PC-9 (cell line): ENCODE measurements around the gene ERG. TPM values are rescaled to one million over a fixed set of nuclear protein-coding genes. Genes with fewer than 3 reads are reported as not detected.

ENCODE experiments used
- BruUV-seq: library from RNA; stranded (reverse); fragments of 400-500 nt; replicated peaks from 2 replicates; lab custom pipeline; 2021; lab: Mats Ljungman, UMichigan
- CTCF ChIA-PET: fragments of 300-600 bp; sonication (Branson Sonifier 250); formaldehyde crosslinking; loops from one replicate; lab custom pipeline; 2022; ENCODE audit warnings: antibody characterized with exemption; lab: Charles Lee
- POLR2A ChIA-PET: fragments of 300-600 bp; sonication (Branson Sonifier 250); formaldehyde crosslinking; loops from one replicate; lab custom pipeline; 2022; ENCODE audit warnings: antibody characterized with exemption; ENCODE audit not compliant: unreplicated experiment; lab: Charles Lee
- DNase-seq, 2 experiments: peaks; one replicate each; pipeline versions ENCODE4 v3.0.0 to v3.0.0-alpha.2; 2015 to 2022; ENCODE audit warnings: mixed read lengths in 1 of 2
- H2AFZ ChIP-seq: fragments of 200-600 bp; sonication (generic); 2 replicates; pipeline ENCODE4 v1.8.1; 2017; ENCODE audit warnings: antibody characterized with exemption
- H3F3A ChIP-seq: fragments of 200-600 bp; sonication (generic); 2 replicates; pipeline ENCODE4 v1.8.1; 2017; ENCODE audit warnings: antibody characterized with exemption, mild to moderate bottlenecking, low read depth; ENCODE audit not compliant: insufficient read depth
- H3K27ac ChIP-seq: fragments of 200-600 bp; sonication (generic); 2 replicates; pipeline ENCODE4 v1.6.1; 2016; ENCODE audit warnings: mixed run types
- H3K27me3 ChIP-seq: fragments of 200-600 bp; sonication (generic); 2 replicates; pipeline ENCODE4 v1.6.1; 2016; ENCODE audit warnings: low read depth, mixed run types; ENCODE audit not compliant: insufficient read depth
- H3K36me3 ChIP-seq: fragments of 200-600 bp; sonication (generic); 2 replicates; pipeline ENCODE4 v1.6.1; 2016; ENCODE audit warnings: low read depth, mixed run types
- H3K4me1 ChIP-seq: fragments of 200-600 bp; sonication (generic); replicated peaks from 2 replicates; pipeline ENCODE4 v1.6.1; 2016; ENCODE audit warnings: mixed run types; ENCODE audit not compliant: insufficient read depth
- H3K4me2 ChIP-seq: fragments of 200-600 bp; sonication (generic); 2 replicates; pipeline ENCODE4 v1.6.1; 2017; ENCODE audit warnings: mixed run types
- H3K4me3 ChIP-seq: fragments of 200-600 bp; sonication (generic); 2 replicates; pipeline ENCODE4 v1.6.1; 2016; ENCODE audit warnings: mixed run types
- H3K79me2 ChIP-seq: fragments of 200-600 bp; sonication (generic); 2 replicates; pipeline ENCODE4 v1.6.1; 2017; ENCODE audit warnings: low read depth, mixed run types
- H3K9me2 ChIP-seq: fragments of 200-600 bp; sonication (generic); 2 replicates; pipeline ENCODE4 v1.8.1; 2017; ENCODE audit warnings: mild to moderate bottlenecking; ENCODE audit not compliant: insufficient read depth
- H3K9me3 ChIP-seq: fragments of 200-600 bp; sonication (generic); 2 replicates; pipeline ENCODE4 v1.8.1; 2016; ENCODE audit warnings: low read depth; ENCODE audit not compliant: insufficient read depth
- H4K20me1 ChIP-seq: fragments of 200-600 bp; sonication (generic); 2 replicates; pipeline ENCODE4 v1.8.1; 2017; ENCODE audit not compliant: insufficient read depth
- CTCF ChIP-seq: fragments of 200-600 bp; sonication (generic); conservative IDR thresholded peaks from 2 replicates; pipeline ENCODE4 v1.6.1; 2017; ENCODE audit warnings: mixed run types, antibody characterized with exemption, mild to moderate bottlenecking, moderate library complexity
- EZH2 ChIP-seq: fragments of 200-600 bp; sonication (generic); IDR thresholded peaks from 2 replicates; pipeline ENCODE4 v1.8.0; 2017; ENCODE audit warnings: antibody characterized with exemption, low read depth
- intact Hi-C: fragments of 100-400 bp; cut with micrococcal nuclease; formaldehyde crosslinking; loops from one replicate; pipeline ENCODE4 v1.10.0; 2022; ENCODE audit not compliant: unreplicated experiment
- total RNA-seq: library from RNA; stranded (reverse); gene quantifications from 2 replicates; pipeline ENCODE4 v1.2.3, GENCODE V29; 2021

Gene ERG
- total RNA-seq, 1 experiment from 2014 or later, result not detected

- H4K20me1 ChIP-seq, result no peaks in the 10 kb centered on the region
- no TSS peak for BruUV-seq
- intact Hi-C loops, result no loop called here
- peaks cover 34% of the 10 kb centered on the region; the same call in 1 of the 2 replicates for H3K27me3 ChIP-seq
- no peaks in the 10 kb centered on the region for H3K36me3 ChIP-seq
- no peak overlapping the region for H3K4me2 ChIP-seq
- TF ChIP-seq EZH2, result no peak
- TF ChIP-seq CTCF, result no peak
- H3K79me2 ChIP-seq, result no peaks in the 10 kb centered on the region
- no peaks in the 10 kb centered on the region for H3K9me2 ChIP-seq
- H3K9me3 ChIP-seq, result no peaks in the 10 kb centered on the region
- CTCF ChIA-PET, result no interaction called here
- DNase-seq, result no peak
- H2AFZ ChIP-seq, result no peak overlapping the region
- no peak overlapping the region for H3K27ac ChIP-seq
- no peaks in the 10 kb centered on the region for H3F3A ChIP-seq
- H3K4me3 ChIP-seq, result no peak overlapping the region
- no peaks in the 10 kb centered on the region for H3K4me1 ChIP-seq
- POLR2A ChIA-PET, result no interaction called here
Observed at GRCh38 chr21:38383411-38384237, 114.7 kb downstream of the ERG start.

GRCh38 chr21:38380481-38381137 lies 117.7 kb downstream of the ERG start:
- H3K79me2 ChIP-seq, result no peaks in the 10 kb centered on the region
- H3K9me2 ChIP-seq, result no peaks in the 10 kb centered on the region
- H3K4me1 ChIP-seq, result no peaks in the 10 kb centered on the region
- intact Hi-C loops, result no loop called here
- no peaks in the 10 kb centered on the region for H3F3A ChIP-seq
- no peak for DNase-seq
- H3K36me3 ChIP-seq, result no peaks in the 10 kb centered on the region
- peaks cover 45% of the 10 kb centered on the region; the same call in 1 of the 2 replicates for H3K27me3 ChIP-seq
- BruUV-seq, result no TSS peak
- no peak overlapping the region for H3K27ac ChIP-seq
- ChIA-PET CTCF (no interaction called here), POLR2A (no interaction called here)
- H3K9me3 ChIP-seq, result no peaks in the 10 kb centered on the region
- H4K20me1 ChIP-seq, result no peaks in the 10 kb centered on the region
- no peak overlapping the region for H2AFZ ChIP-seq
- TF ChIP-seq CTCF (peak; percentile 32; the same call in 1 of the 2 replicates), EZH2 (no peak)
- no peak overlapping the region for H3K4me3 ChIP-seq
- no peak overlapping the region for H3K4me2 ChIP-seq

- CTCF ChIA-PET, result no interaction called here
- intact Hi-C loops, result no loop called here
Observed at GRCh38 chr21:38379147-38379546, 119.1 kb downstream of the ERG start.

More at GRCh38 chr21:38379147-38379546, 119.1 kb downstream of the ERG start:
- Histone ChIP-seq H3K4me2 (no peak overlapping the region), H3K36me3 (no peaks in the 10 kb centered on the region), H4K20me1 (no peaks in the 10 kb centered on the region), H3K79me2 (no peaks in the 10 kb centered on the region), H2AFZ (no peak overlapping the region), H3F3A (no peaks in the 10 kb centered on the region), H3K27ac (no peak overlapping the region), H3K4me1 (no peaks in the 10 kb centered on the region), H3K9me3 (no peaks in the 10 kb centered on the region), H3K4me3 (no peak overlapping the region), H3K27me3 (peaks cover 34% of the 10 kb centered on the region; the same call in 1 of the 2 replicates), H3K9me2 (no peaks in the 10 kb centered on the region)
- no TSS peak for BruUV-seq
- TF ChIP-seq CTCF (no peak), EZH2 (no peak)
- POLR2A ChIA-PET, result no interaction called here
- DNase-seq, result no peak
